Measurements from ENCODE around the gene PLEKHF1. TPM values are rescaled to one million over a fixed set of nuclear protein-coding genes. Genes with fewer than 3 reads are reported as not detected.

Gene PLEKHF1
- total and polyA plus RNA-seq, 2 donors (not counting 1 experiment from before 2014, with no cell fraction given): 5.5 to 9.8 TPM

- Histone ChIP-seq H3K27me3 (replicated peaks in 1 of 4; ENCODE audit: control extremely low read depth in 1 of 4, control insufficient read depth in 3 of 4, insufficient read depth in 4 of 4, low read length in 3 of 4) (peaks cover 0 to 2% (median 0%) of the 10 kb centered on the region in 4 experiments), H3K36me3 (replicated peaks in 1 of 2; ENCODE audit: control extremely low read depth in 1 of 2, control insufficient read depth in 1 of 2, extremely low read depth in 1 of 2, insufficient read depth in 2 of 2, low read length in 1 of 2) (no peaks in the 10 kb centered on the region), H4K20me1 (ENCODE audit: control insufficient read depth, insufficient read depth, low read length, poor library complexity, severe bottlenecking) (no peaks in the 10 kb centered on the region), H3K4me3 (ENCODE audit: control extremely low read depth in 1 of 5, extremely low read depth in 1 of 5, insufficient read depth in 1 of 5, low read depth in 2 of 5, low read length in 4 of 5) (no peak overlapping the region), H2AFZ (ENCODE audit: insufficient read depth, low read depth, low read length, poor library complexity, severe bottlenecking) (no peak overlapping the region), H3K27ac (ENCODE audit: low read length in 2 of 2) (no peak overlapping the region), H3K4me1 (ENCODE audit: control insufficient read depth in 2 of 2, insufficient read depth in 2 of 2, low read length in 2 of 2) (no peaks in the 10 kb centered on the region), H3K9ac (ENCODE audit: low read length) (no peak overlapping the region), H3K9me3 (ENCODE audit: control extremely low read depth in 1 of 3, control insufficient read depth in 2 of 3, insufficient read depth in 1 of 3, low read length in 2 of 3) (no peaks in the 10 kb centered on the region), H3K79me2 (ENCODE audit: control insufficient read depth, insufficient read depth, low read length) (no peaks in the 10 kb centered on the region), H3K4me2 (replicated peaks; ENCODE audit: low read depth, low read length, poor library complexity, severe bottlenecking) (no peak overlapping the region)
- no peak for ATAC-seq (ENCODE audit: low read depth)
- ChIA-PET POLR2A (no interaction called here), CTCF (interaction anchor here (0.9 kb wide), 1 partner anchor 82 kb away, joined by 3 read pairs; no protein-coding TSS in a partner anchor)
- DNase-seq: no peak
- no peak for TF ChIP-seq EZH2 (IDR thresholded peaks at IDR 0.05; ENCODE audit: borderline replicate concordance, insufficient read depth, low read depth, low read length, poor library complexity, severe bottlenecking)
- 22% methylated on average over 1 of the region's 2 CpGs for WGBS (ENCODE audit: insufficient coverage)
- H3K4me1 Mint-ChIP-seq: no peaks in the 10 kb centered on the region
- no peaks in the 10 kb centered on the region for H3K27me3 Mint-ChIP-seq
- intact Hi-C loops (cut with micrococcal nuclease): no loop called here
- H3K4me3 Mint-ChIP-seq: no peak overlapping the region
- peaks cover 4% of the 10 kb centered on the region for H3K9me3 Mint-ChIP-seq (ENCODE audit: insufficient read depth)
- no peak overlapping the region for H3K27ac Mint-ChIP-seq
These were observed 31.3 kb upstream of the PLEKHF1 start for GRCh38 chr19:29634002-29634401.

DNA sequence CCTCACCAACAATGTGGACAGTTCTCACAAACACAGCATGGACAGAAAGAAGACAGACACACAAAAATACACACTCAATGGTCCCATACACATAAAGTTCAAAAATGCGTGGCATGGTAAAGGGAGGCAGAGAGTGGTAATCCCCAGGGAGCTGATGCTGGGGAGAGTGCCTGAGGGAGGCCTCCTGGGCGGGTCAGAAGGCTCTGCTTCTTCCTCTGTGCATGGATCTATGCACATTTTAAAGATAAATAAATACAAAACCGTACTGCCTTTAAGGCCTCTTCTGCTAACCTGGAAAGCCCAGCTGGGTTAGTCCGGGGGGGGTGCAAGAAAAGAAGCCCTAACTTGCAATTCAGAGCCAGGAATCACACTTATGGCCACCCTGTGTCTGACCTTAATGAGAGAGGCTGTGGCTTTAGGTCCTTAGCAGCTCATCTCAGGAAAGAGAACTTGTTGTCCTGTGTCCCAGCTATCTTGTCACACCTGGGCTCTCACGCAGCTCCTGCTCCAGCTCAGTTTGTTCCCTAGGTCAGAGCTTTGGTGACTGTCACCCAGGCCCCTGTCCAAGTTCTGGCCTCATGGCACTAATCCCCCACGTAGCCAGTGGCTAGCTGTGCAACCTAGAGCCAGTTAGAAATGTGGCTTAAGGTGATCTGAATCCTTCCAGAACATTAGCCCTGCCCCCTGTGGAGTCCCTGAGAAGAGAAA is 30.7 kb upstream of the PLEKHF1 start:
- peaks cover 0 to 2% (median 0%) of the 10 kb centered on the region in 4 experiments for H3K27me3 ChIP-seq (replicated peaks in 1 of 4; ENCODE audit: control extremely low read depth in 1 of 4, control insufficient read depth in 3 of 4, insufficient read depth in 4 of 4, low read length in 3 of 4)
- Mint-ChIP-seq H3K4me3 (no peak overlapping the region), H3K9me3 (ENCODE audit: insufficient read depth) (peaks cover 4% of the 10 kb centered on the region), H3K4me1 (no peaks in the 10 kb centered on the region), H3K27me3 (no peaks in the 10 kb centered on the region), H3K27ac (no peak overlapping the region)
- H2AFZ ChIP-seq (ENCODE audit: insufficient read depth, low read depth, low read length, poor library complexity, severe bottlenecking): no peak overlapping the region
- H3K79me2 ChIP-seq (ENCODE audit: control insufficient read depth, insufficient read depth, low read length): no peaks in the 10 kb centered on the region
- no peaks in the 10 kb centered on the region for H3K36me3 ChIP-seq (replicated peaks in 1 of 2; ENCODE audit: control extremely low read depth in 1 of 2, control insufficient read depth in 1 of 2, extremely low read depth in 1 of 2, insufficient read depth in 2 of 2, low read length in 1 of 2)
- H3K9ac ChIP-seq (ENCODE audit: low read length): no peak overlapping the region
- DNase-seq (no peak), ATAC-seq (ENCODE audit: low read depth) (no peak)
- H4K20me1 ChIP-seq (ENCODE audit: control insufficient read depth, insufficient read depth, low read length, poor library complexity, severe bottlenecking): no peaks in the 10 kb centered on the region
- no peak for TF ChIP-seq CTCF (IDR thresholded peaks at IDR 0.05)
- TF ChIP-seq EZH2 (IDR thresholded peaks at IDR 0.05; ENCODE audit: borderline replicate concordance, insufficient read depth, low read depth, low read length, poor library complexity, severe bottlenecking): no peak
- no peak overlapping the region for H3K4me2 ChIP-seq (replicated peaks; ENCODE audit: low read depth, low read length, poor library complexity, severe bottlenecking)
- H3K4me1 ChIP-seq (ENCODE audit: control insufficient read depth in 2 of 2, insufficient read depth in 2 of 2, low read length in 2 of 2): no peaks in the 10 kb centered on the region
- intact Hi-C loops (cut with micrococcal nuclease): no loop called here
- no peak overlapping the region for H3K27ac ChIP-seq (ENCODE audit: low read length in 2 of 2)
- 76% methylated on average over 3 of the region's 6 CpGs for WGBS (ENCODE audit: insufficient coverage)
- ChIA-PET POLR2A (no interaction called here), CTCF (interaction anchor here (0.9 kb wide), 1 partner anchor 82 kb away, joined by 3 read pairs; no protein-coding TSS in a partner anchor)
- no peak overlapping the region for H3K4me3 ChIP-seq (ENCODE audit: control extremely low read depth in 1 of 5, extremely low read depth in 1 of 5, insufficient read depth in 1 of 5, low read depth in 2 of 5, low read length in 4 of 5)
- H3K9me3 ChIP-seq (ENCODE audit: control extremely low read depth in 1 of 3, control insufficient read depth in 2 of 3, insufficient read depth in 1 of 3, low read length in 2 of 3): no peaks in the 10 kb centered on the region
